ENCODE data around the gene METTL26.

METTL26 gene

DNA sequence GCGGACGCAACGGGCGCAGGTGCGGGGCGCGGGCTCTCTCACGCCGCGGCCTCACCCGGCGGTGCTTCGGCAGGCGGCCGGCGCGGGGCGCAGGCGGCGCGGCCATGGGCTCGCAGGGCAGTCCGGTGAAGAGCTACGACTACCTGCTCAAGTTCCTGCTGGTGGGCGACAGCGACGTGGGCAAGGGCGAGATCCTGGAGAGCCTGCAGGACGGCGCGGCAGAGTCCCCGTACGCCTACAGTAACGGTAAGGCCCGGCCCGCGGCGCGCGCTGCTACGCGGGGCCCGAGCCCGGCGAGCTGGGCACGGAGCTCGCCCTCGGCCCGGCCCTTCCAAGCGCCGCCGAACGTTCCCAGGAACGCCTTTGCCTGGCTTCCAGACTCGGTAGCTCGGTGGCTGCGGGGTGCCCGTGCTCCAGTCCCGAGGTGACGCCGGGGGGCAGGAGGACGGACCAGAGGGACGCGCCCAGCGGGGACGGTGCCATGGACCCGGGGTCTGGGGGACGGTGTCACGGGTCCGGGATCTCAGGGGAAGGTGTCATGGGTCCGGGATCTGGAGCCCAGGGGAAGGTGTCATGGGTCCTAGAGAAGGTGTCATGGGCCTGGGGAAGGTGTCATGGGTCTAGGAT, 45.8 kb downstream of the METTL26 start:
- Histone ChIP-seq H3K27ac (no peak overlapping the region), H3K9ac (ENCODE audit: insufficient read length) (peak overlapping the region; percentile 89), H3K9me3 (ENCODE audit: low read depth, low read length) (no peaks in the 10 kb centered on the region), H3K4me3 (peak overlapping the region; percentile 90), H3K36me3 (ENCODE audit: insufficient read depth, low read length) (no peaks in the 10 kb centered on the region)
- no peak for TF ChIP-seq FOXP2 (optimal IDR thresholded peaks at IDR 0.05; ENCODE audit: control extremely low read depth, extremely low read length, insufficient read depth)
- no peak for TF ChIP-seq POLR2AphosphoS5 (IDR thresholded peaks at IDR 0.05; ENCODE audit: borderline replicate concordance, low read depth, low read length)
- no peak for TF ChIP-seq EZH2 (IDR thresholded peaks at IDR 0.05)
- DNase-seq (ENCODE audit: low read depth, low spot score) = no peak

GRCh38 chr16:589658-590187, 46.4 kb downstream of the METTL26 start, which contains the start of gene RAB40C:
RAB40C (plus strand) TSS chr16:590066; CDS start chr16:590292, 226 bp downstream.
- H3K9me3 ChIP-seq (ENCODE audit: low read depth, low read length) = no peaks in the 10 kb centered on the region
- DNase-seq (ENCODE audit: low read depth, low spot score) = peak; percentile 86
- no peaks in the 10 kb centered on the region for H3K36me3 ChIP-seq (ENCODE audit: insufficient read depth, low read length)
- TF ChIP-seq EZH2 (IDR thresholded peaks at IDR 0.05) = no peak
- TF ChIP-seq POLR2AphosphoS5 (IDR thresholded peaks at IDR 0.05; ENCODE audit: borderline replicate concordance, low read depth, low read length) = no peak
- TF ChIP-seq FOXP2 (optimal IDR thresholded peaks at IDR 0.05; ENCODE audit: control extremely low read depth, extremely low read length, insufficient read depth) = no peak
- peak within 1 kb of the TSS; percentile 99 for H3K4me3 ChIP-seq
- H3K27ac ChIP-seq = peak within 1 kb of the TSS; percentile 98
- peak within 1 kb of the TSS; percentile 96 for H3K9ac ChIP-seq (ENCODE audit: insufficient read length)

DNA sequence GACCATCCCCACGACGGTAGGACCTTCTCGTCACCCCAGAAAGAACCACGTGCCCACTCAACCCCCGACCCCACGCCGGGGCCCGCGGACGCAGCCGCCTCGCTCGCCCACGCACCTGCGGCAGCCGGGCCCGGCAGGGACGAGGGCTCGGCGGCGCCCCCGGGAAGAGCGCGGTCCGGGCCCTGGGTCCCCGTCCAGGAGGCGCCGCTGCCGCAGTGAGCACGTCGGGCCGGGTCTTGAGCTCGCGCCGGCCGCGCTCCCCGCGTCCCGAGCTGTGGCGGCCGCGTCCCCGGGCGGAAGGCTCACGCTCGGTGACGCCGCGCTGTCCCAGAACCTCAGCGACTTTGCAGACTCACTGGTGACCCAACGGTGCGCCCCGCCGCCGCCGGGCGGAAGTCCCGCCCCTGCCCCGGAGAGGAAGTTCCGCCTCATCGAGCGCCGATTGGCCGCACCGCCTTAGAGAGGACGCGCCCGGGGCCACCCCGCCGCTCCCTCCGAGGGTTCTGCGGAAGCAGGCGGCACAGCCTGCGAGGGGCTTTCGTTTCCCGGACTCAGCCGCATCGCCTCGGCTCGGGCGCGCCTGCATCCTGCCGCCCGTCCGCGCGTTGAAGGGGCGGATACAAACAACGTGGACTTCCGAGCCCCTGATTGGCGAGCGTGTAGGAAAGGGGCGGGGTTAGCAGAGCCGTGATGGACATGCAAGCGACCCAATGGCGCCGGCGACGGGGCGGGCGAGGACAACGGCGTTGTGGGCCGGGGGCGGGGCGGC, 47.0 kb downstream of the METTL26 start:
- TF ChIP-seq POLR2AphosphoS5 (IDR thresholded peaks at IDR 0.05; ENCODE audit: borderline replicate concordance, low read depth, low read length) (peak; percentile 84), FOXP2 (optimal IDR thresholded peaks at IDR 0.05; ENCODE audit: control extremely low read depth, extremely low read length, insufficient read depth) (no peak)
- peak; percentile 84 for DNase-seq (ENCODE audit: low read depth, low spot score)
- H3K9me3 ChIP-seq (ENCODE audit: low read depth, low read length) = no peaks in the 10 kb centered on the region
- peak overlapping the region; percentile 96 for H3K9ac ChIP-seq (ENCODE audit: insufficient read length)
- peak overlapping the region; percentile 98 for H3K27ac ChIP-seq
- H3K36me3 ChIP-seq (ENCODE audit: insufficient read depth, low read length) = no peaks in the 10 kb centered on the region
- H3K4me3 ChIP-seq = peak overlapping the region; percentile 99

- Histone ChIP-seq H3K4me3 (peak overlapping the region; percentile 99), H3K36me3 (ENCODE audit: insufficient read depth, low read length) (no peaks in the 10 kb centered on the region), H3K9ac (ENCODE audit: insufficient read length) (peak overlapping the region; percentile 96), H3K9me3 (ENCODE audit: low read depth, low read length) (no peaks in the 10 kb centered on the region), H3K27ac (peak overlapping the region; percentile 98)
- TF ChIP-seq POLR2AphosphoS5 (IDR thresholded peaks at IDR 0.05; ENCODE audit: borderline replicate concordance, low read depth, low read length) (no peak), EZH2 (IDR thresholded peaks at IDR 0.05) (no peak), FOXP2 (optimal IDR thresholded peaks at IDR 0.05; ENCODE audit: control extremely low read depth, extremely low read length, insufficient read depth) (no peak)
- DNase-seq (ENCODE audit: low read depth, low spot score) = no peak
These were observed 47.5 kb downstream of the METTL26 start for GRCh38 chr16:588639-588888.

- H3K4me3 ChIP-seq = no peak overlapping the region
These were observed 49.2 kb downstream of the METTL26 start for GRCh38 chr16:586645-587590.

DNA sequence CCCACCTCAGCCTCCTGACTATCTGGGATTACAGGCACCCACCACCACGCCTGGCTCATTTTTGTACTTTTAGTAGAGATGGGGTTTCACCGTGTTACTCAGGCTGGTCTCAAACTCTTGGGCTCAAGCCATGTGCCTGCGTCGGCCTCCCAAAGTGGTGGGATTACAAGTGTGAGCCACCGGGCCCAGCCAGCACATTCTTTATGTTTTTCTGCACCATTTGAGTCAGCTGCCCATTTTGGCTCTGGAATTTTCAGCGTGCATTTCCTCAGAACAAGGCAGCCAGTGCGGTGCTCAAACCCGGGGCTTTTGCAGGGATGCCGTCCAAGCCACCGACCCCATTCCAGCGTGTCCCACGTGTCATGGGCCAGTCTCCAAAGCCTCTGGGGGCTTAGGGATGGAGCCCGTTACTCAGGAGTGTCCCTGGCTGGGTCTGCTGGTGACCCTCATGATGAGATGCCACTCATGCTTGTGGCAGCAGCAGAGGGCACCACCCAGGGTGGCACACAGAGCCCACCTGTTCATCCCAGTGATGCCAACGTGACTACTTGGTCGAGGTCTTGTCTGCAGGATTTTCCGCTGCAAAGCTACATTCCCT, 50.0 kb downstream of the METTL26 start:
- H3K36me3 ChIP-seq (ENCODE audit: insufficient read depth, low read length) = no peaks in the 10 kb centered on the region
- no peak overlapping the region for H3K4me3 ChIP-seq
- H3K27ac ChIP-seq = no peak overlapping the region
- no peak overlapping the region for H3K9ac ChIP-seq (ENCODE audit: insufficient read length)
- no peaks in the 10 kb centered on the region for H3K9me3 ChIP-seq (ENCODE audit: low read depth, low read length)
- no peak for DNase-seq (ENCODE audit: low read depth, low spot score)
- no peak for TF ChIP-seq EZH2 (IDR thresholded peaks at IDR 0.05)
- no peak for TF ChIP-seq FOXP2 (optimal IDR thresholded peaks at IDR 0.05; ENCODE audit: control extremely low read depth, extremely low read length, insufficient read depth)

More at GRCh38 chr16:586645-587590, 49.2 kb downstream of the METTL26 start:
- H3K27ac ChIP-seq = no peak overlapping the region
- no peak for DNase-seq (ENCODE audit: low read depth, low spot score)
- TF ChIP-seq POLR2AphosphoS5 (IDR thresholded peaks at IDR 0.05; ENCODE audit: borderline replicate concordance, low read depth, low read length) (no peak), FOXP2 (optimal IDR thresholded peaks at IDR 0.05; ENCODE audit: control extremely low read depth, extremely low read length, insufficient read depth) (no peak), EZH2 (IDR thresholded peaks at IDR 0.05) (no peak)
- H3K36me3 ChIP-seq (ENCODE audit: insufficient read depth, low read length) = no peaks in the 10 kb centered on the region
- H3K9ac ChIP-seq (ENCODE audit: insufficient read length) = no peak overlapping the region
- H3K9me3 ChIP-seq (ENCODE audit: low read depth, low read length) = no peaks in the 10 kb centered on the region

GRCh38 chr16:585351-585750, 50.8 kb downstream of the METTL26 start:
- H3K36me3 ChIP-seq (ENCODE audit: insufficient read depth, low read length) = no peaks in the 10 kb centered on the region
- no peak overlapping the region for H3K4me3 ChIP-seq
- no peak overlapping the region for H3K27ac ChIP-seq
- TF ChIP-seq EZH2 (IDR thresholded peaks at IDR 0.05) (no peak), FOXP2 (optimal IDR thresholded peaks at IDR 0.05; ENCODE audit: control extremely low read depth, extremely low read length, insufficient read depth) (no peak), POLR2AphosphoS5 (IDR thresholded peaks at IDR 0.05; ENCODE audit: borderline replicate concordance, low read depth, low read length) (0 out of 2 replicates have a peak, but pooled peaks have one; percentile 12)
- H3K9me3 ChIP-seq (ENCODE audit: low read depth, low read length) = no peaks in the 10 kb centered on the region
- H3K9ac ChIP-seq (ENCODE audit: insufficient read length) = no peak overlapping the region
- DNase-seq (ENCODE audit: low read depth, low spot score) = no peak
